ENCODE measurements around the gene PGA4. TPM values are rescaled to one million over a fixed set of nuclear protein-coding genes. Genes with fewer than 3 reads are reported as not detected.

The PGA4 gene
- polyA plus RNA-seq, 4 donors, result 5.4 to 49.3 (median 6.6) TPM

GRCh38 chr11:61264795-61265194, 42.6 kb downstream of the PGA4 start:
- 32 to 84% (median 54%) methylated on average over 14 of the region's 14 CpGs for WGBS, 3 donors
- no peak for FAIRE-seq

GRCh38 chr11:61265357-61265756, 43.2 kb downstream of the PGA4 start:
- FAIRE-seq (no peak), DNase-seq (peak; percentile 74 to 85)
- H3K36me3 ChIP-seq (ENCODE audit: control insufficient read depth in 3 of 3, insufficient read depth in 2 of 3, low read depth in 1 of 3, low read length in 3 of 3), result peaks cover 0 to 4% (median 0%) of the 10 kb centered on the region in 3 donors
- H3K27me3 ChIP-seq (ENCODE audit: control insufficient read depth in 3 of 3, insufficient read depth in 3 of 3, low read length in 3 of 3), result no peaks in the 10 kb centered on the region
- peaks cover 0 to 32% (median 7%) of the 10 kb centered on the region in 3 donors for H3K4me1 ChIP-seq (ENCODE audit: control insufficient read depth in 3 of 3, insufficient read depth in 2 of 3, low read depth in 1 of 3, low read length in 2 of 3)
- WGBS, 3 donors, result 49 to 76% (median 51%) methylated on average over 14 of the region's 14 CpGs
- peak overlapping the region in 2 of 3 donors; percentile 38 to 62 for H3K27ac ChIP-seq (ENCODE audit: low read depth in 1 of 3, low read length in 2 of 3)
- H3K9me3 ChIP-seq (ENCODE audit: control insufficient read depth in 2 of 2, insufficient read depth in 1 of 2, low read depth in 1 of 2, low read length in 1 of 2), result no peaks in the 10 kb centered on the region
- H3K4me3 ChIP-seq (ENCODE audit: low read depth in 1 of 3, low read length in 3 of 3), result no peak overlapping the region

More at GRCh38 chr11:61264795-61265194, 42.6 kb downstream of the PGA4 start:
- Histone ChIP-seq H3K9me3 (ENCODE audit: control insufficient read depth in 2 of 2, insufficient read depth in 1 of 2, low read depth in 1 of 2, low read length in 1 of 2) (no peaks in the 10 kb centered on the region), H3K36me3 (ENCODE audit: control insufficient read depth in 3 of 3, insufficient read depth in 2 of 3, low read depth in 1 of 3, low read length in 3 of 3) (peaks cover 0 to 4% (median 0%) of the 10 kb centered on the region in 3 donors), H3K4me1 (ENCODE audit: control insufficient read depth in 3 of 3, insufficient read depth in 2 of 3, low read depth in 1 of 3, low read length in 2 of 3) (peaks cover 0 to 32% (median 7%) of the 10 kb centered on the region in 3 donors), H3K4me3 (ENCODE audit: low read depth in 1 of 3, low read length in 3 of 3) (no peak overlapping the region), H3K27ac (ENCODE audit: low read depth in 1 of 3, low read length in 2 of 3) (peak overlapping the region in 1 of 3 donors; percentile 62), H3K27me3 (ENCODE audit: control insufficient read depth in 3 of 3, insufficient read depth in 3 of 3, low read length in 3 of 3) (no peaks in the 10 kb centered on the region)
- peak in 1 of 2 donors; percentile 78 for DNase-seq

GRCh38 chr11:61266602-61267001, 44.5 kb downstream of the PGA4 start:
- no peaks in the 10 kb centered on the region for H3K27me3 ChIP-seq (ENCODE audit: control insufficient read depth in 3 of 3, insufficient read depth in 3 of 3, low read length in 3 of 3)
- H3K9me3 ChIP-seq (ENCODE audit: control insufficient read depth in 2 of 2, insufficient read depth in 1 of 2, low read depth in 1 of 2, low read length in 1 of 2), result no peaks in the 10 kb centered on the region
- DNase-seq (peak; percentile 28 to 77), FAIRE-seq (no peak)
- H3K27ac ChIP-seq (ENCODE audit: low read depth in 1 of 3, low read length in 2 of 3), result no peak overlapping the region
- 46 to 79% (median 58%) methylated on average over 4 of the region's 4 CpGs for WGBS, 3 donors
- peaks cover 0 to 32% (median 7%) of the 10 kb centered on the region in 3 donors for H3K4me1 ChIP-seq (ENCODE audit: control insufficient read depth in 3 of 3, insufficient read depth in 2 of 3, low read depth in 1 of 3, low read length in 2 of 3)
- H3K4me3 ChIP-seq (ENCODE audit: low read depth in 1 of 3, low read length in 3 of 3), result no peak overlapping the region
- H3K36me3 ChIP-seq (ENCODE audit: control insufficient read depth in 3 of 3, insufficient read depth in 2 of 3, low read depth in 1 of 3, low read length in 3 of 3), result peaks cover 0 to 8% (median 0%) of the 10 kb centered on the region in 3 donors

- FAIRE-seq (no peak), DNase-seq (peak; percentile 48 to 86)
- Histone ChIP-seq H3K27ac (ENCODE audit: low read depth in 1 of 3, low read length in 2 of 3) (no peak overlapping the region), H3K4me1 (ENCODE audit: control insufficient read depth in 3 of 3, insufficient read depth in 2 of 3, low read depth in 1 of 3, low read length in 2 of 3) (peaks cover 0 to 32% (median 7%) of the 10 kb centered on the region in 3 donors), H3K4me3 (ENCODE audit: low read depth in 1 of 3, low read length in 3 of 3) (no peak overlapping the region), H3K27me3 (ENCODE audit: control insufficient read depth in 3 of 3, insufficient read depth in 3 of 3, low read length in 3 of 3) (no peaks in the 10 kb centered on the region), H3K9me3 (ENCODE audit: control insufficient read depth in 2 of 2, insufficient read depth in 1 of 2, low read depth in 1 of 2, low read length in 1 of 2) (no peaks in the 10 kb centered on the region), H3K36me3 (ENCODE audit: control insufficient read depth in 3 of 3, insufficient read depth in 2 of 3, low read depth in 1 of 3, low read length in 3 of 3) (peaks cover 0 to 9% (median 0%) of the 10 kb centered on the region in 3 donors)
- 23 to 60% (median 38%) methylated on average over 6 of the region's 6 CpGs for WGBS, 3 donors
Measured at GRCh38 chr11:61267437-61267841, 45.3 kb downstream of the PGA4 start.

- Histone ChIP-seq H3K4me1 (ENCODE audit: control insufficient read depth in 3 of 3, insufficient read depth in 2 of 3, low read depth in 1 of 3, low read length in 2 of 3) (peaks cover 0 to 32% (median 7%) of the 10 kb centered on the region in 3 donors), H3K9me3 (ENCODE audit: control insufficient read depth in 2 of 2, insufficient read depth in 1 of 2, low read depth in 1 of 2, low read length in 1 of 2) (no peaks in the 10 kb centered on the region), H3K4me3 (ENCODE audit: low read depth in 1 of 3, low read length in 3 of 3) (no peak overlapping the region), H3K36me3 (ENCODE audit: control insufficient read depth in 3 of 3, insufficient read depth in 2 of 3, low read depth in 1 of 3, low read length in 3 of 3) (peaks cover 0 to 7% (median 0%) of the 10 kb centered on the region in 3 donors), H3K27ac (ENCODE audit: low read depth in 1 of 3, low read length in 2 of 3) (no peak overlapping the region), H3K27me3 (ENCODE audit: control insufficient read depth in 3 of 3, insufficient read depth in 3 of 3, low read length in 3 of 3) (no peaks in the 10 kb centered on the region)
- 92 to 94% (median 94%) methylated on average over 15 of the region's 15 CpGs for WGBS, 3 donors
- FAIRE-seq (no peak), DNase-seq (no peak)
Measured at GRCh38 chr11:61268588-61269250, 46.6 kb downstream of the PGA4 start.

- H3K27me3 ChIP-seq (ENCODE audit: control insufficient read depth in 3 of 3, insufficient read depth in 3 of 3, low read length in 3 of 3), result no peaks in the 10 kb centered on the region
- H3K4me1 ChIP-seq (ENCODE audit: control insufficient read depth in 3 of 3, insufficient read depth in 2 of 3, low read depth in 1 of 3, low read length in 2 of 3), result peaks cover 0 to 21% (median 0%) of the 10 kb centered on the region in 3 donors
- H3K27ac ChIP-seq (ENCODE audit: low read depth in 1 of 3, low read length in 2 of 3), result no peak overlapping the region
- WGBS, 3 donors, result 77 to 88% (median 85%) methylated on average over 7 of the region's 7 CpGs
- FAIRE-seq, result no peak
- DNase-seq, result no peak
- peaks cover 0 to 13% (median 0%) of the 10 kb centered on the region in 3 donors for H3K36me3 ChIP-seq (ENCODE audit: control insufficient read depth in 3 of 3, insufficient read depth in 2 of 3, low read depth in 1 of 3, low read length in 3 of 3)
- H3K4me3 ChIP-seq (ENCODE audit: low read depth in 1 of 3, low read length in 3 of 3), result no peak overlapping the region
- H3K9me3 ChIP-seq (ENCODE audit: control insufficient read depth in 2 of 2, insufficient read depth in 1 of 2, low read depth in 1 of 2, low read length in 1 of 2), result no peaks in the 10 kb centered on the region
Measured at GRCh38 chr11:61270354-61271076, 48.4 kb downstream of the PGA4 start.

- Histone ChIP-seq H3K36me3 (ENCODE audit: control insufficient read depth in 3 of 3, insufficient read depth in 2 of 3, low read depth in 1 of 3, low read length in 3 of 3) (peaks cover 0 to 23% (median 0%) of the 10 kb centered on the region in 3 donors), H3K9me3 (ENCODE audit: control insufficient read depth in 2 of 2, insufficient read depth in 1 of 2, low read depth in 1 of 2, low read length in 1 of 2) (no peaks in the 10 kb centered on the region), H3K4me1 (ENCODE audit: control insufficient read depth in 3 of 3, insufficient read depth in 2 of 3, low read depth in 1 of 3, low read length in 2 of 3) (peaks cover 0 to 1% (median 0%) of the 10 kb centered on the region in 3 donors), H3K27me3 (ENCODE audit: control insufficient read depth in 3 of 3, insufficient read depth in 3 of 3, low read length in 3 of 3) (no peaks in the 10 kb centered on the region), H3K27ac (ENCODE audit: low read depth in 1 of 3, low read length in 2 of 3) (no peak overlapping the region), H3K4me3 (ENCODE audit: low read depth in 1 of 3, low read length in 3 of 3) (no peak overlapping the region)
- DNase-seq (no peak), FAIRE-seq (no peak)
- 76 to 90% (median 80%) methylated on average over 3 of the region's 3 CpGs for WGBS, 3 donors
Measured at GRCh38 chr11:61272731-61273130, 50.6 kb downstream of the PGA4 start.

GRCh38 chr11:61273178-61274078, 51.3 kb downstream of the PGA4 start:
- DNase-seq, result peak in 1 of 2 donors; percentile 51
- 49 to 73% (median 58%) methylated on average over 15 to 16 of the region's 16 CpGs for WGBS, 3 donors
- Histone ChIP-seq H3K36me3 (ENCODE audit: control insufficient read depth in 3 of 3, insufficient read depth in 2 of 3, low read depth in 1 of 3, low read length in 3 of 3) (peaks cover 0 to 23% (median 0%) of the 10 kb centered on the region in 3 donors), H3K27ac (ENCODE audit: low read depth in 1 of 3, low read length in 2 of 3) (no peak overlapping the region), H3K9me3 (ENCODE audit: control insufficient read depth in 2 of 2, insufficient read depth in 1 of 2, low read depth in 1 of 2, low read length in 1 of 2) (no peaks in the 10 kb centered on the region), H3K4me1 (ENCODE audit: control insufficient read depth in 3 of 3, insufficient read depth in 2 of 3, low read depth in 1 of 3, low read length in 2 of 3) (no peaks in the 10 kb centered on the region), H3K27me3 (ENCODE audit: control insufficient read depth in 3 of 3, insufficient read depth in 3 of 3, low read length in 3 of 3) (no peaks in the 10 kb centered on the region), H3K4me3 (ENCODE audit: low read depth in 1 of 3, low read length in 3 of 3) (no peak overlapping the region)
- no peak for FAIRE-seq
